Fibroblast of pulmonary artery (primary cell): ENCODE data around the gene CLEC3B.

Source experiments
- DNase-seq: peaks from one replicate; pipeline ENCODE4 v3.0.0-alpha.2; 2010; ENCODE audit warnings: low read depth
- H3K4me3 ChIP-seq: replicated peaks from 2 replicates; pipeline ENCODE4 v1.5.1; 2011; ENCODE audit warnings: low read depth, mild to moderate bottlenecking, control low read depth, low read length, moderate library complexity
- CTCF ChIP-seq: IDR thresholded peaks from 2 replicates; pipeline ENCODE4 v1.5.1; 2011; ENCODE audit warnings: mild to moderate bottlenecking, control low read depth, low read length, inconsistent platforms; ENCODE audit errors: missing control alignments

The CLEC3B gene

GRCh38 chr3:45011756-45012508 is 14.2 kb upstream of the CLEC3B start:
- H3K4me3 ChIP-seq = peak overlapping the region; percentile 21
- DNase-seq = peak; percentile 92
- no peak for TF ChIP-seq CTCF

- no peak overlapping the region for H3K4me3 ChIP-seq
- DNase-seq = no peak
- no peak for TF ChIP-seq CTCF
Observed at GRCh38 chr3:45012577-45012976, 13.5 kb upstream of the CLEC3B start.

GRCh38 chr3:45016916-45017315 is 9.2 kb upstream of the CLEC3B start:
- no peak overlapping the region for H3K4me3 ChIP-seq
- TF ChIP-seq CTCF = no peak
- DNase-seq = no peak

GRCh38 chr3:45017821-45018220 is 8.3 kb upstream of the CLEC3B start:
- DNase-seq = no peak

GRCh38 chr3:45020534-45020933 is 5.6 kb upstream of the CLEC3B start:
- no peak for TF ChIP-seq CTCF

More at GRCh38 chr3:45017821-45018220, 8.3 kb upstream of the CLEC3B start:
- H3K4me3 ChIP-seq = no peak overlapping the region
- TF ChIP-seq CTCF = no peak

GRCh38 chr3:45021524-45022297 is 4.4 kb upstream of the CLEC3B start:
- DNase-seq = peak; percentile 37
- no peak overlapping the region for H3K4me3 ChIP-seq

More at GRCh38 chr3:45020534-45020933, 5.6 kb upstream of the CLEC3B start:
- DNase-seq = no peak
- no peak overlapping the region for H3K4me3 ChIP-seq

More at GRCh38 chr3:45021524-45022297, 4.4 kb upstream of the CLEC3B start:
- no peak for TF ChIP-seq CTCF
